Measurements from ENCODE around the gene OR4K15. TPM values are rescaled to one million over a fixed set of nuclear protein-coding genes. Genes with fewer than 3 reads are reported as not detected.

The OR4K15 gene
- total RNA-seq, 4 donors from 2014 or later = not detected

GRCh38 chr14:20019257-20019865 is 44.0 kb downstream of the OR4K15 start, which contains the start of gene OR4K14:
Gene OR4K14 (minus strand): TSS chr14:20019307. CDS start chr14:20015193, 4,114 bp downstream.
- no peaks in the 10 kb centered on the region for H3K4me1 ChIP-seq
- H3K27ac ChIP-seq = no peak within 1 kb of the TSS
- H3K36me3 ChIP-seq = no peaks in the 10 kb centered on the region
- no peak for TF ChIP-seq CTCF (IDR thresholded peaks at IDR 0.05)
- TF ChIP-seq POLR2A (IDR thresholded peaks at IDR 0.05) = no peak
- H3K9me3 ChIP-seq = no peaks in the 10 kb centered on the region
- no peak within 1 kb of the TSS for H3K4me3 ChIP-seq
- H3K27me3 ChIP-seq = no peaks in the 10 kb centered on the region
- no peak for DNase-seq

Other genes starting within 250 kb of the OR4K15 start
- not detected for gene OR4Q3, start 232.0 kb upstream of the OR4K15 start, total RNA-seq
- not detected for gene OR4M1, start 202.1 kb upstream of the OR4K15 start, total RNA-seq
- not detected for gene OR4N2, start 171.8 kb upstream of the OR4K15 start, total RNA-seq
- gene OR4K2, start 100.4 kb upstream of the OR4K15 start, total RNA-seq = not detected
- not detected for gene OR4K5, start 55.0 kb upstream of the OR4K15 start, total RNA-seq
- gene OR4K1, start 44.7 kb upstream of the OR4K15 start, total RNA-seq = not detected
- gene OR4Q2, start 26.6 kb downstream of the OR4K15 start, total RNA-seq = not detected
- gene OR4K14, start 43.7 kb downstream of the OR4K15 start, total RNA-seq = not detected
- not detected for gene OR4K13, start 60.4 kb downstream of the OR4K15 start, total RNA-seq
- gene OR4L1, start 84.5 kb downstream of the OR4K15 start, total RNA-seq = not detected
- not detected for gene OR4K17, start 135.1 kb downstream of the OR4K15 start, total RNA-seq
- gene OR4N5, start 163.2 kb downstream of the OR4K15 start, total RNA-seq = not detected
- gene OR11G2, start 215.3 kb downstream of the OR4K15 start, total RNA-seq = not detected
- gene OR11H6, start 248.1 kb downstream of the OR4K15 start, total RNA-seq = not detected

Measured in Peyer's patch (tissue), 4 donors.